Fibroblast of pulmonary artery (primary cell): ENCODE data around the gene SMAD3.

Experiments
- DNase-seq: peaks from one replicate; pipeline ENCODE4 v3.0.0-alpha.2; 2010; ENCODE audit warnings: low read depth
- H3K4me3 ChIP-seq: replicated peaks from 2 replicates; pipeline ENCODE4 v1.5.1; 2011; ENCODE audit warnings: low read depth, mild to moderate bottlenecking, control low read depth, low read length, moderate library complexity
- CTCF ChIP-seq: IDR thresholded peaks from 2 replicates; pipeline ENCODE4 v1.5.1; 2011; ENCODE audit warnings: mild to moderate bottlenecking, control low read depth, low read length, inconsistent platforms; ENCODE audit errors: missing control alignments

The SMAD3 gene

GRCh38 chr15:67146875-67147381 lies 81.5 kb downstream of the SMAD3 start:
- H3K4me3 ChIP-seq = no peak overlapping the region
- TF ChIP-seq CTCF = no peak
- peak; percentile 97 for DNase-seq

GRCh38 chr15:67147396-67147949 lies 82.1 kb downstream of the SMAD3 start:
- no peak for DNase-seq
- no peak overlapping the region for H3K4me3 ChIP-seq

GRCh38 chr15:67148196-67148701 lies 82.8 kb downstream of the SMAD3 start:
- no peak overlapping the region for H3K4me3 ChIP-seq
- DNase-seq = peak; percentile 63
- TF ChIP-seq CTCF = no peak

More at GRCh38 chr15:67147396-67147949, 82.1 kb downstream of the SMAD3 start:
- TF ChIP-seq CTCF = no peak

- H3K4me3 ChIP-seq = no peak overlapping the region
- no peak for TF ChIP-seq CTCF
- DNase-seq = no peak
Observed at GRCh38 chr15:67149068-67149772, 83.8 kb downstream of the SMAD3 start.

- peak overlapping the region; percentile 24 for H3K4me3 ChIP-seq
- TF ChIP-seq CTCF = no peak
- no peak for DNase-seq
Observed at GRCh38 chr15:67149773-67150022, 84.3 kb downstream of the SMAD3 start.

GRCh38 chr15:67150023-67150860 lies 84.8 kb downstream of the SMAD3 start:
- no peak for TF ChIP-seq CTCF
- DNase-seq = peak; percentile 99
- H3K4me3 ChIP-seq = peak overlapping the region; percentile 24
